CD4-positive, alpha-beta memory T cell (primary cell): ENCODE data around the gene CFAP77. TPM values are rescaled to one million over a fixed set of nuclear protein-coding genes. Genes with fewer than 3 reads are reported as not detected.
A peak's percentile ranks its signal among the peaks of the same experiment; 100 is the strongest.

Experiments
- CTCF ChIA-PET: fragments of 350-600 bp; sonication (Branson Sonifier 250); formaldehyde crosslinking; loops from one replicate; lab custom pipeline; 2021; ENCODE audit warnings: inconsistent platforms; ENCODE audit not compliant: partially characterized antibody; lab: Charles Lee
- POLR2A ChIA-PET: fragments of 350-600 bp; sonication (Branson Sonifier 250); formaldehyde crosslinking; loops from one replicate; lab custom pipeline; 2021; ENCODE audit not compliant: partially characterized antibody; lab: Charles Lee
- DNase-seq, 5 donors: peaks; one replicate each; pipeline versions ENCODE4 v3.0.0 to v3.0.0-alpha.2; 2020 to 2022; ENCODE audit warnings: mixed read lengths in 1 of 5
- H3K27ac ChIP-seq: one replicate; pipeline ENCODE4 v1.7.0; 2013; ENCODE audit warnings: low read depth, low read length
- H3K27me3 ChIP-seq: 2 replicates; pipeline ENCODE4 v1.7.0; 2013; ENCODE audit warnings: mild to moderate bottlenecking, low read length, moderate library complexity; ENCODE audit not compliant: insufficient read depth
- H3K36me3 ChIP-seq: 2 replicates; pipeline ENCODE4 v1.7.0; 2013; ENCODE audit warnings: mild to moderate bottlenecking, low read length, moderate library complexity; ENCODE audit not compliant: insufficient read depth
- H3K4me1 ChIP-seq: 2 replicates; pipeline ENCODE4 v1.7.0; 2013; ENCODE audit warnings: mild to moderate bottlenecking, low read length, moderate library complexity; ENCODE audit not compliant: insufficient read depth
- H3K4me3 ChIP-seq, 2 donors: one replicate each; pipeline ENCODE4 v1.7.0; 2013; ENCODE audit warnings: low read length in 2 of 2, mild to moderate bottlenecking in 1 of 2
- H3K9me3 ChIP-seq, 2 donors: one replicate each; pipeline ENCODE4 v1.7.0; 2013; ENCODE audit warnings: low read length in 2 of 2, control low read depth in 1 of 2; ENCODE audit not compliant: control insufficient read depth in 1 of 2
- H3K27ac Mint-ChIP-seq, 7 donors: one replicate each; pipeline ENCODE4 v1.8.0; 2020 to 2021; ENCODE audit warnings: mixed read lengths in 7 of 7, mild to moderate bottlenecking in 6 of 7, inconsistent platforms in 3 of 7, moderate library complexity in 3 of 7
- H3K27me3 Mint-ChIP-seq, 2 donors: one replicate each; pipeline ENCODE4 v1.8.0; 2020 to 2021; ENCODE audit warnings: mixed read lengths in 2 of 2
- H3K36me3 Mint-ChIP-seq, 2 donors: one replicate each; pipeline ENCODE4 v1.8.0; 2020 to 2021; ENCODE audit warnings: mixed read lengths in 2 of 2, inconsistent platforms in 1 of 2, mild to moderate bottlenecking in 1 of 2
- H3K4me1 Mint-ChIP-seq, 4 donors: one replicate each; pipeline ENCODE4 v1.8.0; 2020 to 2021; ENCODE audit warnings: mixed read lengths in 4 of 4, mild to moderate bottlenecking in 1 of 4
- H3K4me3 Mint-ChIP-seq, 8 donors: one replicate each; pipeline ENCODE4 v1.8.0; 2020 to 2021; ENCODE audit warnings: mixed read lengths in 8 of 8, mild to moderate bottlenecking in 7 of 8, moderate library complexity in 6 of 8, inconsistent platforms in 3 of 8
- H3K9me3 Mint-ChIP-seq, 8 donors: one replicate each; pipeline ENCODE4 v1.8.0; 2020 to 2021; ENCODE audit warnings: mixed read lengths in 8 of 8, mild to moderate bottlenecking in 5 of 8, inconsistent platforms in 3 of 8, moderate library complexity in 1 of 8
- intact Hi-C: fragments of 100-400 bp; cut with micrococcal nuclease; formaldehyde crosslinking; loops from one replicate; pipeline ENCODE4 v1.15.1; 2023
- polyA plus RNA-seq, 2 donors: library from polyadenylated mRNA; unstranded; fragments of 300-500 nt; fragmentation: Illumina TruSeq; gene quantifications; one replicate each; pipeline ENCODE4 v1.2.3, GENCODE V29; 2021
- total RNA-seq, 2 experiments: library from RNA; stranded (reverse); gene quantifications; one replicate each; pipeline ENCODE4 v1.2.3, GENCODE V29; 2021

Gene CFAP77
- total and polyA plus RNA-seq, 4 experiments from 2014 or later = not detected

DNA sequence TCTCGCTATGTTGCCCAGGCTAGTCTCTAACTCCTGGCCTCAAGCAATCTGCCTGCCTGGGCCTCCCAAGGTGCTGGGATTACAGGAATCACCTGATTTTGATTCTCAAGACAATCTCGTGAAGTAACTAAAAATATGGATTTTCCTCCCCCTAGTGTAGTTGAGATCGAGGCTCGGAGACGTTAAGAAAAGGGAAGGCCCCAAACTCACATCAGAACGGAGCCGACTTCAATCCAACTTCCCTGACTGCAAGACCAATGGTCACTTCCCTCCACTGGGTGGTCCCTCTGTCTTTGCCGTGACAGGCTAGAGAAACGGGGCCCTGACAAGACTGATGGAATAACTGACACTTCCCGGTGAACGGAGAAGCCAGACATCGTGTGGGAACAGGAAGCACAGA is 200.7 kb downstream of the CFAP77 start:
- Mint-ChIP-seq H3K9me3 (no peaks in the 10 kb centered on the region), H3K36me3 (peaks cover 88 to 89% of the 10 kb centered on the region in 2 donors), H3K27me3 (no peaks in the 10 kb centered on the region), H3K4me3 (no peak overlapping the region), H3K4me1 (no peaks in the 10 kb centered on the region), H3K27ac (no peak overlapping the region)
- Histone ChIP-seq H3K27ac (no peak overlapping the region), H3K9me3 (no peaks in the 10 kb centered on the region), H3K4me1 (no peaks in the 10 kb centered on the region), H3K4me3 (no peak overlapping the region), H3K27me3 (no peaks in the 10 kb centered on the region), H3K36me3 (peaks cover 38% of the 10 kb centered on the region)
- CTCF ChIA-PET = interaction anchor here (1.4 kb wide), 1 partner anchor 11 kb away, joined by 3 read pairs; no protein-coding TSS in a partner anchor
- DNase-seq = no peak
- POLR2A ChIA-PET = no interaction called here
- intact Hi-C loops = no loop called here

DNA sequence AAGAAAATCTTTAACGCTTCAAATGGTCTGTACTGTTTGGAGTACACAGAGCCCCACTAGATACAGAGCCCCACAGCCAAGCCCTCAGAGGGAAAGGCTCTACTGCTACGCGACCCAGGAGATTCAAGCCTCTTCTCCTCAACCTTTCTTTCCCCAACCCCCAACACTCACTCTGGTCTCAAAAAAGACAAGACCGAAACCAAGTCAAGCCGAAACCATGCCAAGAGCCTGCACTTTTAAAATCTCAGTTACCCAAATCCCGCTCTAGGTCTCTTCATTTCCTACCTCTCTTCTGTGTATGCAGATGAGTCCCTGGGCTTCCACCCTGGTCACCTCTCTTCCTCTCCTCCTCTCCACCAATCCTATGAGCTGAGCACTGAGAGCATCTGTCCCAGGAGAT is 204.3 kb downstream of the CFAP77 start:
- Mint-ChIP-seq H3K27ac (no peak overlapping the region), H3K36me3 (peaks cover 88 to 93% of the 10 kb centered on the region in 2 donors), H3K4me3 (peak overlapping the region in 1 of 8 donors; percentile 12), H3K9me3 (no peaks in the 10 kb centered on the region), H3K27me3 (no peaks in the 10 kb centered on the region), H3K4me1 (no peaks in the 10 kb centered on the region)
- no peak for DNase-seq
- H3K4me3 ChIP-seq = no peak overlapping the region
- H3K36me3 ChIP-seq = peaks cover 62% of the 10 kb centered on the region
- no peaks in the 10 kb centered on the region for H3K9me3 ChIP-seq
- H3K27me3 ChIP-seq = no peaks in the 10 kb centered on the region
- CTCF ChIA-PET = no interaction called here
- H3K27ac ChIP-seq = no peak overlapping the region
- POLR2A ChIA-PET = no interaction called here
- intact Hi-C loops = no loop called here
- H3K4me1 ChIP-seq = no peaks in the 10 kb centered on the region

DNA sequence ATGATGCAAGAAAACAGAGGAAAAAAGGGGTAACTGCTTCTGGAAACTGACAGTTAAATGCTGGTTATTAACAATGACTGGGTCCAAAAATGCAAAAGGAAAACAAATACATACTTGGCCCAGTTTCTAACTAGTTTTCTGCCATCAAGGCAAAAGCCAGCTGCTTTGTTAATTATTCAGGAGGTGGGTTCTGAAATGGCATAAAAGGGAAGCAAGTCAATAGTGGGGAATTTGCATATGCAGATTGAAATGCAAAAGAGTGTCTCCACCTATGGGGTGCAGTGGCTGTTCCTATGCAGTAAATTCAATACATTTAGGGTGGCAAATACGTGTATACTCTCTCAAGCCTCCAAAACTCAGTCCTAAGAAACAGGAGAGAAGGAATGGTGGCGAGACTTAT is 205.8 kb downstream of the CFAP77 start:
- Histone ChIP-seq H3K27me3 (no peaks in the 10 kb centered on the region), H3K4me3 (no peak overlapping the region), H3K9me3 (no peaks in the 10 kb centered on the region), H3K27ac (no peak overlapping the region), H3K36me3 (peaks cover 58% of the 10 kb centered on the region), H3K4me1 (no peaks in the 10 kb centered on the region)
- intact Hi-C loops = no loop called here
- DNase-seq = no peak
- Mint-ChIP-seq H3K4me1 (no peaks in the 10 kb centered on the region), H3K27ac (no peak overlapping the region), H3K36me3 (peaks cover 83 to 88% of the 10 kb centered on the region in 2 donors), H3K9me3 (no peaks in the 10 kb centered on the region), H3K4me3 (no peak overlapping the region), H3K27me3 (no peaks in the 10 kb centered on the region)
- ChIA-PET CTCF (no interaction called here), POLR2A (no interaction called here)

DNA sequence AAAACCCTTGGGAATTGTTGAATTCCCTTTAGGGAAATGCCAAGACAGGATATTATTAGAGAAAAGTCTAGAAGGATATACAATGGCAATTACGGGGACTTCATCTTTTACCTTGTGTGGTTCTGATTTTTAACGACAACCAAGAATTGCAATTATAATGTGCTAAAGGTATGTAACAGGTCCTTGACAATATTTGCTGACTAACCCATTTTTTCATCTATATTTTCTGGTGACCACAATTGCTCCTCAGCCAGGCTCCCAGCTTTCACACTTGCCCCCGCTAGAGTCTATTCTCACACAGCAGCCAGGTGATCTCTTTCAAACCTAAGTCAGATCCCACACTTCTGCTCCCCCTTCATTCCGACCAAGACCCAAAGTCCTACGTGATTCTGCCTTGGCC is 206.7 kb downstream of the CFAP77 start:
- Mint-ChIP-seq H3K36me3 (peaks cover 79 to 81% of the 10 kb centered on the region in 2 donors), H3K27me3 (no peaks in the 10 kb centered on the region), H3K27ac (no peak overlapping the region), H3K9me3 (no peaks in the 10 kb centered on the region), H3K4me3 (no peak overlapping the region), H3K4me1 (no peaks in the 10 kb centered on the region)
- no peaks in the 10 kb centered on the region for H3K4me1 ChIP-seq
- no peak for DNase-seq
- intact Hi-C loops = no loop called here
- no peak overlapping the region for H3K4me3 ChIP-seq
- H3K27ac ChIP-seq = no peak overlapping the region
- POLR2A ChIA-PET = no interaction called here
- H3K27me3 ChIP-seq = no peaks in the 10 kb centered on the region
- H3K9me3 ChIP-seq = no peaks in the 10 kb centered on the region
- H3K36me3 ChIP-seq = peaks cover 49% of the 10 kb centered on the region
- CTCF ChIA-PET = no interaction called here

DNA sequence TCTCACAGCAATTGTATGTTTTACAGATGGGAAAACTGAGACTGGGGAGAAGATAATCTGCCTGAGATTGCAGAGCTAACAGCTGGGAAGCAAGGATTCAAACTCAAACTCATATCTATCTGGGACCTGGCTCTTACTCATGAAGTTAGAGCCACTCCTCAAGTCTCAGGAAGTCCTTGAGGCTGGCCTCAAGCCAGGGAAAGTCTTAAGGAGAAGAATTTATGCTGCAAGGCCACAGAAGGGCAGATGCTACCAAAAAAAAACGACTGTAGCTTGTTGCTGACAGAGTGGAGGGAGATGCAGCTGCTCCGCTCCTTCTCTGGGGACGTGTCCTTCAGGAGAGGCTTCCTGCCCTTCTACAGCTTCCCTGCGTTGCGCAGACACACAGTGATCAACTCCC is 212.1 kb downstream of the CFAP77 start:
- peaks cover 35% of the 10 kb centered on the region for H3K36me3 ChIP-seq
- peaks cover 70 to 76% of the 10 kb centered on the region in 2 donors for H3K36me3 Mint-ChIP-seq
- H3K9me3 Mint-ChIP-seq = no peaks in the 10 kb centered on the region
- ChIA-PET POLR2A (no interaction called here), CTCF (no interaction called here)
- H3K4me1 Mint-ChIP-seq = no peaks in the 10 kb centered on the region
- intact Hi-C loops = no loop called here
- no peaks in the 10 kb centered on the region for H3K27me3 Mint-ChIP-seq
- H3K27ac ChIP-seq = no peak overlapping the region
- no peaks in the 10 kb centered on the region for H3K27me3 ChIP-seq
- H3K9me3 ChIP-seq = no peaks in the 10 kb centered on the region
- H3K4me3 Mint-ChIP-seq = no peak overlapping the region
- no peak overlapping the region for H3K27ac Mint-ChIP-seq
- no peak for DNase-seq
- no peaks in the 10 kb centered on the region for H3K4me1 ChIP-seq
- H3K4me3 ChIP-seq = no peak overlapping the region

Other genes with a start within 250 kb of the CFAP77 start
- 1 to 10 TPM; 5.9 to 8.8 TPM for gene NTNG2, start 248.2 kb upstream of the CFAP77 start, total RNA-seq
- 1 to 10 TPM; 1.0 to 1.4 TPM for gene NTNG2, start 248.2 kb upstream of the CFAP77 start, polyA plus RNA-seq
- 10 to 100 TPM; 91.3 to 94.3 TPM for gene SETX, start 55.2 kb upstream of the CFAP77 start, total RNA-seq
- 10 to 100 TPM; 10.1 to 39.2 TPM for gene SETX, start 55.2 kb upstream of the CFAP77 start, polyA plus RNA-seq
- 10 to 100 TPM; 22.2 TPM for gene TTF1, start 3.4 kb upstream of the CFAP77 start, total RNA-seq
- gene TTF1, start 3.4 kb upstream of the CFAP77 start, polyA plus RNA-seq = 1 to 10 TPM; 5.8 to 9.3 TPM
- not detected for gene BARHL1, start 172.4 kb downstream of the CFAP77 start, total RNA-seq
- not detected for gene BARHL1, start 172.4 kb downstream of the CFAP77 start, polyA plus RNA-seq